Inferior parietal cortex (tissue), 1 donor: Measurements from ENCODE around the gene NOTCH1.

Source experiments
- DNase-seq: peaks from one replicate; pipeline ENCODE4 v3.0.0-alpha.2; 2016; ENCODE audit errors: extremely low spot score

NOTCH1 gene

DNA sequence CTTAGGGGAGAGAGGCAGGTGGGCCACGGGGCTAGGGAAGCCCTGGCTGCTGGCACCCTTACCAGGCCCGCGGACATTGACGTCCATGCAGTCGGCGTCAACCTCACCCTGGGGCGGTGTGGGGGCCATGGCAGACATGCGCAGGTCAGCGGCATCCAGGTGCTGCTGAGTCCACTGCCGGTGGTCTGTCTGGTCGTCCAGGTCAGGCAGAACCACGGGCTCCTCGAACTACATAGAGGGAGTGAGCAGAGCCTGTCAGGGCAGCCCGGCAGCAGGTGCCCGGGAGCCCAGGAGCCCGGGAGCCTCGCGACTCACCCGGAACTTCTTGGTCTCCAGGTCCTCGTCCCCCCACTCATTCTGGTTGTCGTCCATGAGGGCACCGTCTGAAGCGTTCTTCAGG, 44.2 kb downstream of the NOTCH1 start:
- no peak for DNase-seq

DNA sequence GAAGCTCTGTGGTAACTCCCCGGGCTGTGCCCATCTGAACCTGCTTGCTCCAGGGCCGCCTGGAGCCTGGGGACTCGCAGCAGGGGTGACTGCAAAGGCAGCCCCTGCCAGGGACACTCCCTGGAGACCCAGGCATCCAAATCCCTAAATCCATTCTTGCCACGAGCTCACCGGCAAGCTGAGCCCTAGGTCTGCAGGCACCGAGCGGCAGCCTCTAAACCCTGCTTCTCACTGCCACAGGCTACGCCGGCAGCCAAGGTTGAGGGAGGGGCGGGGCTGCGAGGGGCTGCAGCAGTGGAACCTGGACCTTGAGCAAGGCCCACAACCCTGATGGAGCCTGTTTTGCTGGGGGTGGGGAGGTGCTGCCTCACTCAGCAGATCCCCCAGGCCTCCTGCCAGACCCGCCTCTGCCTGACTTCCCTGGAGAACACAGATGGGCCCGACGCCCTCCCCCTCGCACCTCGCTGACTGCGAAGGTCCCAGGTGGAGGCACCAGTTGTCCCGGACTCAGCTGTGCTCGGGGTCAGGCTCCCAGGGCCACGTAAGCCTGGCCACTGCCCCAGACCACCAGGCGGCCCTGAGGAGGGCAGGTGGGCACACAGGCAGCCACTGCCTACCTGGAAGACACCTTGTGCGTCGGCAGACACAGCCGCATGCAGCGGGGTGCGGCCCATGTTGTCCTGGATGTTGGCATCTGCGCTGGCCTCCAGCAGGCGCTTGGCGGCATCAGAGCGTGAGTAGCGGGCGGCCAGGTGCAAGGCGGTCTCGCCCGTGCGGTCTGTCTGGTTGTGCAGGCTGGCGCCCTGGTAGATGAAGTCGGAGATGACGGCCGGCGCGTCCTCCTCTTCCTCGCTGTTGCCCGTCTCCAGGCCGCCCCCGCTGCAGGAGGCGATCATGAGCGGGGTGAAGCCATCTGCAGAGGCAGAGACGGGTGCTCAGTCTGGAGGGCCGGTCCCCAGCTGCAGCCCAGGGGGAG, 45.6 kb downstream of the NOTCH1 start:
- DNase-seq, result no peak

DNA sequence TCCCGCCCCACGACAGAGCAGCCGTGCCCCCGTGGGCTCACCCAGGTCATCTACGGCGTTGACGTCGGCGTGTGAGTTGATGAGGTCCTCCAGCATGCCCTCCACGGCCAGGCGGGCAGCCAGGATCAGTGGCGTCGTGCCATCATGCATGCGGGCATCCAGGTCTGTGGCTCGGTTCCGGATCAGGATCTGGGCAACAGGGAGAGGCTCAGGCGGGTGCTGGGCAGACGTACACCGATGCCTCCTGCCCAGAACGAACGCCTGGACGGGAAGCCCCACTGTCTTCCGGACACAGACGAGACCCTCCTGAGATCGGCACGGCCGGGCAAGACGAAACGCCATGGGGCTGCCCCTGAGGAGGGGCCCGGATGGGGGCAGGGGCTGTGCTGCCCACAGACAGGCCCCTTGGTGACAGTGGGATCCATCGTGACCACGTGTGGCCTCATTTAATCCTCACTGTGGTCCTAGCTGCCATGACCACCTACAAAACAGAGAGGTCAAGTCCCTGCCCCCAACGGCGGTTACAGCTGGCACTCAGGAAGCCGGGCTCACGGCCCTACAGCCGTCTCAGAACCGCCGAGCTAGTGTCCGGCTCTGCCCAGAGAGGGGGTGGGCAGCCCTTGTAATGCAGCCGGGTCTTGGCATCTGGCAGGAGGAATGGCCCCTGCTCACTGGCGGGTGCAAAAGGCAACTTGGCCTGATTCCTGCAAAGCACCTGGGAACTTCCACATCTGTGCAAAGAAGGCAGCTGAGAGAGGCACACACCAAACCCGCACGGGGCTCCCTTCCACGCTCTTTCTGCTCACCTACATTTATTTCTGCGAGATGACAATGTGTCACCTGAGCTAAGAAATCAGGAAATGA, 46.5 kb downstream of the NOTCH1 start:
- no peak for DNase-seq

DNA sequence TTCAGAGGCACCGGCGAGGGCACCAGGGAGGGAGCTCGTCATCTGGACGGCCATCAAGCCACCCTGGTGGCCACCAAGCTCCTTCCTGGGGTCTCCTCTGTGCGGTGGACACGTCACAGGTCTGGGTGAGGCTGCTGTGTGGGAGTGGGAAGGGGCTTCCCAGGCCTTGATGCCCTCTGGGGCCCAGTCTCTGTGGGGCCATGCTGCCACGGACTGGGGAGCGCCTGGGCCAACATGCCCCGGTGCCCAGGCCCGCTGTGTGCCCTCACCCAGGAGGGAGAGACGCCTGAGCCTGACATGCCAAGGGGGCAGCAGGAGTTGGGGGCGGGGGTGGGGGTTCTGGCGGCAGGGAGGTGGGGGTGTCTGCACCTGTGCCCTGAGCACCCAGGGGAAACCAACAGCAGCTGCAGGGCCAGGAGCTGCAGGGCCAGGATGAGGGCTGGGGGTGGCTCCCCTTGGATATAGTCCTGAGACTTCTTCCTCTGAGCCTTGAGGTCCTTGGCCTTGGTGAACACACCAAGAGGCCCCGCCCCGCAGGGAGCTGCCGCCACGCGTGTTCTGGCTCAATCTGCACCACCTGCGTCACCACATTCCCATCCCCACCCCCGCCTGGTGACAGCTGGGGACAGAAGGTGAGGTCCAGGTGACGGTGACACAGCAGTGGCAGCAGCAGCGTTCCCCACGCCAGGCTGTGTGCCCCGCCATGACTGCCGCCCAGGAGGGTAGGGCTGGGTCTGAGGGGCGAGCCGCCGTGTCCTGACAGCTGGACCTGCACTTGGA, 47.7 kb downstream of the NOTCH1 start:
- no peak for DNase-seq

DNA sequence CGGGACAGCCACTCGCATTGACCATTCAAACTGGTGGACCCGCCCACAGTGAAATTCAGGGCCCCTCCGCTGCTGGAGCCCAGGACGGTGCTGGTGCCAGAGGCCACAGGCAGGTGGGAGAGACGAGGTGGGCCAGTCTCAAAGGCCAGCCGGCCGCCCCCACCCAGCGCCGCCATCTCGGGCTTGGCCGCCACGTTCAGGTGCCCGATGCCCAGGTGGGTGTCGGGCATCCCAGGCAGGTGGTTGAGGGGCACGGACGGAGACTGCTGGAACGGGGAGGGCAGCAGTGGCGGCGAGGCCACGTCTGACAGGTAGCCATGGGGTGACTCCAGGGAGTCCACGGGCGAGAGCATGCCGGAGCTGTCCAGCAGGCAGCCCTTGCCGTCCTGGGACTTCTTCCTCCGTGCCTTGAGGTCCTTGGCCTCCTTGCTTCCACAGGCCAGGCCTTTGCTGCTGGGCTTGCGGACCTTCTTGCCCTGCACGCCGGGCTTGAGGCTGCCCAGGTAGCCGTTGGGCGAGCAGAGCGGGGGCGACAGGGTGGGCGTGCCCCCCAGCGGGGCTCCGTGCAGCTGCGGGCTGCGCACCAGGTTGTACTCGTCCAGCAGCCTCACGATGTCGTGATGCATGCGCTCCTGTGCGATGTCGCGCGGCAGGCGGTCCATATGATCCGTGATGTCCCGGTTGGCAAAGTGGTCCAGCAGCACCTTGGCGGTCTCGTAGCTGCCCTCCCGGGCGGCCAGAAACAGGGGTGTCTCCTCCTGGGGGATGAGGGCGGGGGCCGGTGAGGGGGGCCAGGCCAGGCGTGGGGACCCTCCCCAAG, 48.8 kb downstream of the NOTCH1 start:
- DNase-seq, result no peak

DNA sequence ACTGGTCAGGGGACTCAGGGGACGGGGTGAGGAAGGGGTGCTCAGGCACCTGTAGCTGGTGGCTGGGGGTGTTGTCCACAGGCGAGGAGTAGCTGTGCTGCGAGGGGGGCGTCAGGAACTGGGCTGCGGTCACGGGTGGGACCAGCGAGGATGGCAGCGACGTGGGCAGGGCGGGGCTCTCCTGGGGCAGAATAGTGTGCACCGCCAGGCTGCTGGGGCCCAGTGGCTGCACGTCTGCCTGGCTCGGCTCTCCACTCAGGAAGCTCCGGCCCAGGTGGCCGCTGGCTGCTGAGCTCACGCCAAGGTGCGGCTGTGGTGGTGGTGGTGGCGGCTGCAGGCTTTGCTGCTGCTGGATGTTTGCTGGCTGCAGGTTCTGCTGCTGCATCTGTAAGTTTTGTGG, 49.7 kb downstream of the NOTCH1 start:
- DNase-seq, result no peak

DNA sequence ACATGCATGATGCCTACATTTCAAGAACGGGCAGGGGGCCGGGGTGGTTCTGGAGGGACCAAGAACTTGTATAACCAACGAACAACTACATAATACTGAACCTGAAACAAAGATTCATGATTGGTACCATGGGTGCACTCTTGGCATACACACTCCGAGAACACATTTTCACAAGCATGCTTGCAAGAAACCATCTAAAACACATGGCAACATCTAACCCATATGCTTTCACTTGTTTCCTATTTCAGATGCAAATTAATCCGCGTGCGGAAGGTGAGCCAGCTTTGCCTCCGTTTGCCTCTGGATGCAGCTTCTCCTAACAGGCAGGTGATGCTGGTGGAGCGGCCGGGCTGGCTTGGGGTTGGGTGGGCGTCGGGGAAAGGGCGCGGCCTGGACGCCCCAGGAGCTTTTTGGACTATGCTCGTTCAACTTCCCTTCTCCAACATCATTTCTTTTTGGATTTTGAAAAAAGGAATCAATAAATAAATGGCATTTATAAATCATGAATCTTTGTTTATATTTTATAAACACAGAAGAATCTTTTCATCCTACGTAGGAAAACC, 50.5 kb downstream of the NOTCH1 start:
- DNase-seq, result no peak

DNA sequence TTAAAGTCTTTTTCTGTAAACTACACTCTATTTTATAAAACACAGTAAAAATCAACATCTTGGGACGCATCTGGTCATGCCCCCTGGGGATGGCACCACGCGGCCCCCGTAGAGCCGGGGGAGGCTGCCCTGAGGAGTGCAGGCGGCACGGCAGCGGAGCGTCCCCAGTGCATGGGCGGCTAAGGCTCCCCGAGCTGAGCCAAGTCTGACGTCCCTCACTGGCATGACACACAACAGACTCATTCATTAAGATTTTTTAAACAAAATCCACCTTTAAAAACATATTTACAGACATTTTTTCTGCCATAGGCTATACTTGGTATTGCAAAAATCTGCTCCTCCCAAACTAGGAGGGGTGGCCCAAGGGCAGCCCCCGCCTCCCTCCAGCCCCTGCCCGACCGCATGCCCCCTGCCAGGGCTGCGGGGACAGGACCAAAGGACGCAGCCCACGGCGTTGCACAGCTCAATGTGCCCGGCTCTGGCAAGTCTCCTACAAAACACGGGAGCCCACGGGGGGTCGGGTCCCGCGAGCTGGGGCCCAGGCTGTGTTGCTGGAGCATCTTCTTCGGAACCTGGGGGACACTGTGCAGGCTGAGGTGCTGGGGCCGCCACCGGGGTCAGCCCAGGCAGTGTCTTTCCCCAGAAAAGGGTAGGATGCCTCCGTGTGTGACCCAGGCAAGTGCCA, 51.2 kb downstream of the NOTCH1 start:
- DNase-seq, result no peak

DNA sequence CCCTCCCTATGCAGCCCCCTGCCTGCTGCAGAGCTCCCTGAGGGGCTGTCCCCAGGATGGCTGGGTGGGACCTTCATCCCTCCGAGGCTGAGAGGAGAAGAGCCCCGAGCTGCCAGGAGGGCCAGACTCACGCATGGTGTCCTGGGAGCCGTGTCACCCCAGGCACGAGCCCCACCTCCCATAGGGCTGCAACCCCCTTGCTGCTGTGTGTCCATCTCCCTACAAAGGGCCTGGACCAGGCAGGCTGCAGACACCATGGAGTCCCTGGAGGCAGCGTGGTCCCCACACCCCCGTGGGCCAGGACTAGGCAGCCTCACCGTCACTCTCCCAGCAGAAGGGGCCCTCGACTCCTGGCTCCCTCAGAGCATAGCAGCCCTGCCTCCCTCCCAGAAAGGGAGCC, 51.8 kb downstream of the NOTCH1 start:
- no peak for DNase-seq

DNA sequence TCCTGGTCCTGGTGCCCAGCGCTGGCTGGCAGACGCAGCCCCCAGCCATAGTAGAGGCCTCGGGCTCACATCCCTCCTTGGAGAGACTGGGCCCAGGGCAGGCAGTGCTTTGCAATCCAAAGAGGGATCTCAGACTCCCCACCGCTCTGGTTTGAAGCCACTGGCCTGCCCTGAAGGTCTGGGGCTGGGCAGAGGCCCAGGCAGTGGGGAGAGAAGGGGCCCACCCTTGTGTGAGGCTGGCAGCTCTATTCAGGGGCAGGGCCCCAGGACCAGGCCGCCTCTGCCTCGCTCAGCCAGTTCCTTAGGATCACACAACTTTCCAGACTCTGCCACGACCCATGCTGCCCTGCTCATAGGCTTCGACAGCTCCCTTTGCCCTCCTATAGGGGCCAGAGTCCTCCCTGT, 52.3 kb downstream of the NOTCH1 start:
- DNase-seq, result no peak

DNA sequence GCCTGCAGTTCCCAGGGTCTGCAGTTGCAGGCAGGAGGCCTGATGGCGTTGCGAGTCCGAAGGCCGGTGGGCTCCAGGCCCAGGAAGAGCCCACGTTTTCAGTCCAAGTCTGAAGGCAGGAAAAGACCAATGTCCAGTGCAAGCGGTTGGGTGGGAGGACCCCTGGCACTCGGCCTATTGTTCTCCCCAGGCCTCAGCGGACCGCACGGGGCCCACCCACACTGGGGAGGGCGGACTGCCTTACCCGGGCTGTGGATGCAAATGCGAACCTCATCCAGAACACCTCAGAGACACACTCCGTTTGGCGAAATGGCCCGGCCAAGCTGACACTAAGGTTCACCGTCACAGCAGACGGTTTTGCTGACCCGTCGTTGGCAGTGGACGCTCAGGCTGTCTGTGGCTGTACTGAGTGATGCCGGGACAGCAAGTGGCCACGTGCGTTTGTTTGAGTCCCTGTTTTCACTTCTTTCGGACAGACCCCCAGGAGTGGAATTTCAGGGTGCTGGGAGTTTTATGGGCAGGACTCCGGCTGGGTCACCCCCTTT, 52.8 kb downstream of the NOTCH1 start:
- DNase-seq, result no peak

DNA sequence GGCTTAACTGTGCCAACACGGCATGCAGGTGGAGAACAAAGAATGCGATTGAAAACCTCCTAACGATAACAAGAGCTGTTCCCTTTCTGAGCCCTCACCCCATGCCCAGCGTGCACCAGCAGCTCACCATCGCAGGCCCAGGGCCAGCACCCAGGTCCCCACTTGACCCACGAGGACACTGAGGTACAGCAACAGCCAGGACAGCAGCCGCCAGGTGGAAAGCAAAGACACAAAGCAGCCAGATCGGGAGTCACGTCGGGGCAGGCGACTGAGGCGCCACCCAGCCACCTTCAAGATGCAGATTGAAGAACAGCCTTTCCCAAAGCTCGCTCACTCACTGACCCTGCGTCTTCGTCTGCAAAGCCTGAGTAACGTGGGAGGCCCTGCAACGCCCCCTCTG, 56.1 kb downstream of the NOTCH1 start:
- no peak for DNase-seq

DNA sequence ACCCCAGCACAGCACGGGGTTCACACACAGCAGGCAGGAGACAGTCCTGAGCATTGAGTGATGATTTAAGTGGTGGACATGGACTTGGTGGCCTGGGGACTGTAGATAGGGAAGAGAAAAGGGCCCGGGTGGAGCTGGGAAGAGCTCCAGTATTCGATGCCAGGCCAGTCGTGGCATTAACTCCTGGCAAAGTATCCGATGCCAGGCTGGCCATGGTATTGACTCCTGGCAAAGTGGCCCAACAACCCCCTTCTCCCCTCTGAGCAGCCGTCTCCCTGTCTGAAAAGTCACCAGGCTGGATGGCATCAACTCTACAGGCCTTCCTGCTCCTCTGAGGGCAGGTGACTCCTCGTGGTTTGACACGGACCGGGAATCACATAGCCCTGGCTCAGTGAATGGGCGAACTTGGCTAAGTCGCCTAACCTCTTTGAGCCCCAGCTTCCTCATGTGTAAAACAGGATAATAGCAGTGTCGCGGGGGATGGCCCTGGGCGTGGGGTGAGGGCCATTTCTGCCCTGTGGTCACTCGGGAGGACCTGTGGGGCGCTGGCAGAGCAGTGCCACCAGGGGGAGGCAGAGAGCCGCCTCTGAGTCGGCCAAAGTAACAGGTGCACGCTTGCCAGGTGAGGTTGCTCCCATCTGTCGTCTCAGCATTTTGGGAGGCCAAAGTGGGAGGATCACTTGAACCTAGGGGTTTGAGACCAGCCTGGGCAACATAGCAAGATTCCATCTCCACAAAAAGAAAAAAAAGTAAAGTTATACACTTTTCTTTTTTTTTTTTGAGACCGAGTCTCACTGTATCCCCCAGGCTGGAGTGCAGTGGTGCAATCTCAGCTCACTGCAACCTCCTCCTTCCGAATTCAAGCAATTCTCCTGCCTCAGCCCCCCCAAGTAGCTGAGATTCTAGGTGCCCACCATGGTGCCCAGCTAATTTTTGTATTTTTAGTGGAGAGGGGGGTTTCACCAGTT, 57.3 kb downstream of the NOTCH1 start:
- peak; percentile 61 for DNase-seq

DNA sequence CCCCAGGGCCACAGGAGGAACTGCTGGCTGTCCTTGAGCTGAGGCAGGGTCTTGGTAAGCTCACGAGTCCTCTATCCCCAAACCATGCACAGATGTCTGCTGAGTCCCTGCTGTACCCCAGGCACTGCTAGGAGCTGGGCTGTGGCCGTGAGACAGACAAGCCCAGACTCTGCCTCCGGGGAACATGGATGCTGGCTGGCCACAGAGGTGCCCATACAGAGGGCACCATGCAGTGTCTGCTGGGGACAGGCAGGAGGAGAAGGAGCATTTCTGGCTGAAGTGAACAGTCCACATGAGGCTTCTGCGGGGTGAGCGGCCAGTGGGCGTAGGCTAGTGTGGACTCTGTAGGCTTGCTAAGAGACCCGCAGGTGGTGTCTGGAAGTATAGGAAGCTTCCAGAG, 58.2 kb downstream of the NOTCH1 start:
- no peak for DNase-seq

DNA sequence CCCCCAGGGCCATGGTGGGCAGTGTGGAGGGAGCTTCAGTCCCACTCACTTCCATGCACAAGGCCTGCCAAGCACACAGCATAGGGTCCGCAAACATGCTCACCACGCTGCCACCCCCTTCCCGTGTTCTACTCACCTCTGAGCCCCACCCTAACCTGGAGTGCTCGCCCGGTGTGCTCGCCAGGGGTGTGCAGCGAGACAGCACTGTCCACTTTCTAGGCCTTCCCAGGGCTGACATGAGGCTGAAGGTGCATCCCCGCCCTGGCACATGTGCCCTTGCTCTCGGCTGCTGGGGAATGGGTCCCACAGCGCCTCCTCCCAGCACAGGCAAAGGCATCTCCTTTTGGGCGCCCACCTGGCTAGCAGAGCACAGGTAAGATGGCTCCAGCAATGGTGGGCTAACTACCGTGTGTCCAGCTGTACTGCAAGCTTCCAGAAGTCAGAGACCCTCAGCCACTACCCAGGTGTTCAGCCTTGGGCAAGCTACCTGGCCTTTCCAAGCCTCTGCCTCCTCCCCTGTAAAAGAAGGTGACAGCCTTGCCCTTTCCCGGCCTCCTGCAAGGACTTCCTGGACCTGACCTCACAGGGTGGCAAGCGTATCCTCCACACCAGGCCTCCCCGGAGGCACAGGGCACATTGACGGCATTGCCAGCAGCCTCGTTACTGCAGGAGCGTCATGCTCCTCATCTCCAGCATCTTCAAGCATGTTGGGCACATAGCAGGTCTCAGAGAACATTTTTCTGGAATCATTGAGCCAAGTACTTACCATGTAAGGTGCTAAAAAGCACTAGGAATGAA, 58.8 kb downstream of the NOTCH1 start:
- DNase-seq, result no peak

DNA sequence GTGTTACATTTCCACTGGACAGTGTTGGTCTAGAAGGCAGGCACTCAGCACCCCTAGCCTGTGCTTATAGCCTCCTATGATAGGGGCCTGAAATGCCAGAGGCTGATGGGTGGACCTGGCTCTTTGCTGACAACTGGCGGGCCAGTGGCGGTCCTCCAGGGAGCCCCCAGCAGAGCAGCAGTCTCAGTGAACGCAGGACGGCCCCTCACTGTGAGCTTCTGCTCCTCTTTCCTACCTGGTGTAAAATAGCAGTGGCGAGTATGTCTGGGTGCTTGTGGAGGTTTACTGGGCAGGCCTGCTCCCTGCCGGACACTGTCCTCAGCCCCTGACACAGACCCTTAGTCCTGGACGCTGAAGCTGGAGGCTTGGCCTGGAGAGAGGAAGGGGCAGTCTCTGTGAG, 59.7 kb downstream of the NOTCH1 start:
- no peak for DNase-seq
